ENCODE results near the gene ORC6. TPM values are rescaled to one million over a fixed set of nuclear protein-coding genes. Genes with fewer than 3 reads are reported as not detected.

ORC6 gene
- total RNA-seq, 1 donor from 2014 or later: 122 TPM

DNA sequence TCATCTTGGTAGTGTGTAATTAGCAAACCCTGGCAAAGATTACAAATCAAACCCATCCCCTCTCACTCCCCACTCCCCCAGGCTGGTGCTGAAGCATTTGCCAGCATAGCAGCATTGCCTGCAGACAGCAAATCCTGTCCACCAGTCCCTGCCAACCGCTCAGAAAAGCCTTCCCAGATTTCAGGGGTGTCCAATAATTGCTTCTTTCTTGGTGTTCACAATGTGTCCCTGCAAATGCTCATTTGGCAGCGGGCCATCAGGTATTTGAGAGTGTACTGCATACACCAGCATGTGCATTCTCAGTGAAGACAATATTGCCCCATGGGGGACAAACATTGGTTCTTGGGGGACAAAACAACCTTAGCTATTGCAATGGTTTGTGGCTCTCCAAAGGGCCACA is 28.2 kb downstream of the ORC6 start:
- DNase-seq (ENCODE audit: low spot score): no peak
- H3K9ac ChIP-seq: no peak overlapping the region
- no peak overlapping the region for H3K27ac ChIP-seq

GRCh38 chr16:46718214-46718613 is 28.8 kb downstream of the ORC6 start:
- H3K9ac ChIP-seq: no peak overlapping the region
- no peaks in the 10 kb centered on the region for H3K36me3 Mint-ChIP-seq
- no peak overlapping the region for H3K27ac ChIP-seq
- H3K4me1 Mint-ChIP-seq: no peaks in the 10 kb centered on the region
- H3K27ac Mint-ChIP-seq: no peak overlapping the region
- no peaks in the 10 kb centered on the region for H3K79me2 ChIP-seq (ENCODE audit: low read depth)
- no peaks in the 10 kb centered on the region for H3K36me3 ChIP-seq
- H2AFZ ChIP-seq (replicated peaks): no peak overlapping the region
- no peaks in the 10 kb centered on the region for H4K20me1 ChIP-seq (ENCODE audit: low read depth)
- no peak overlapping the region for H3K4me2 ChIP-seq
- H3K9me3 Mint-ChIP-seq: peaks cover 3% of the 10 kb centered on the region
- H3K4me3 ChIP-seq: no peak overlapping the region
- no peaks in the 10 kb centered on the region for H3K9me3 ChIP-seq (ENCODE audit: low read depth)
- H3K27me3 Mint-ChIP-seq (ENCODE audit: insufficient read depth, low read depth): peaks cover 2% of the 10 kb centered on the region
- H3K4me1 ChIP-seq: no peaks in the 10 kb centered on the region
- no peaks in the 10 kb centered on the region for H3K27me3 ChIP-seq
- TF ChIP-seq EZH2 (IDR thresholded peaks at IDR 0.05) (no peak), EZH2phosphoT487 (IDR thresholded peaks at IDR 0.05) (no peak), CTCF (IDR thresholded peaks at IDR 0.05) (no peak)
- DNase-seq (ENCODE audit: low spot score): no peak
- no peaks in the 10 kb centered on the region for H3F3A ChIP-seq (ENCODE audit: low read depth)
- H3K4me3 Mint-ChIP-seq: no peak overlapping the region

More for the DNA sequence above, 28.2 kb downstream of the ORC6 start:
- no peaks in the 10 kb centered on the region for H3K9me3 ChIP-seq (ENCODE audit: low read depth)
- no peaks in the 10 kb centered on the region for H4K20me1 ChIP-seq (ENCODE audit: low read depth)
- no peaks in the 10 kb centered on the region for H3K79me2 ChIP-seq (ENCODE audit: low read depth)
- H3K4me3 ChIP-seq: no peak overlapping the region
- no peak for TF ChIP-seq CTCF (IDR thresholded peaks at IDR 0.05)
- TF ChIP-seq EZH2phosphoT487 (IDR thresholded peaks at IDR 0.05): no peak
- no peak for TF ChIP-seq EZH2 (IDR thresholded peaks at IDR 0.05)
- no peaks in the 10 kb centered on the region for H3K4me1 Mint-ChIP-seq
- no peak overlapping the region for H3K4me3 Mint-ChIP-seq
- H3K27me3 ChIP-seq: no peaks in the 10 kb centered on the region
- peaks cover 2% of the 10 kb centered on the region for H3K27me3 Mint-ChIP-seq (ENCODE audit: insufficient read depth, low read depth)
- no peaks in the 10 kb centered on the region for H3F3A ChIP-seq (ENCODE audit: low read depth)
- H3K4me1 ChIP-seq: no peaks in the 10 kb centered on the region
- no peak overlapping the region for H2AFZ ChIP-seq (replicated peaks)
- H3K36me3 Mint-ChIP-seq: no peaks in the 10 kb centered on the region
- no peak overlapping the region for H3K4me2 ChIP-seq
- H3K9me3 Mint-ChIP-seq: no peaks in the 10 kb centered on the region
- no peaks in the 10 kb centered on the region for H3K36me3 ChIP-seq
- H3K27ac Mint-ChIP-seq: no peak overlapping the region

DNA sequence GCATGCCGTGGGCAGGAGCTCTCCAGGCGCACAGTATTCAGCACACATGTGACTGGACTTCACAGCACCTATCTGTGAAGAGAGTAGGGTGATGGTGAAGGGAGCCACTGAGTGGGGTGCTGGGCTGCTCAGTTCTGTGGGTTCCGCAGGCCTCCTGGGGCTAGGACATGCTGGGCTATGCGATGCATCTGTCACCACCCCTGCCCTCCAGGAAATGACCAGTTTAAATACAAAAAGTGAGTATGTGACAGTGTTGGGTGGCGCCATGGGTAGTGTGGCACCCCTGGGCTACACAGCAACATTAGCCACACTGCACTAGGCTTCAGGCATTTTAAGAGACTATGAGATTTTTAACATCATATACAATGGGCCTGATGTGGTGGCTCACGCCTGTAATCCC is 30.1 kb downstream of the ORC6 start:
- H3K4me1 Mint-ChIP-seq: no peaks in the 10 kb centered on the region
- no peak overlapping the region for H3K4me3 Mint-ChIP-seq
- Histone ChIP-seq H3K36me3 (no peaks in the 10 kb centered on the region), H3K4me1 (no peaks in the 10 kb centered on the region), H3K9me3 (ENCODE audit: low read depth) (no peaks in the 10 kb centered on the region), H3K4me2 (no peak overlapping the region), H3K4me3 (no peak overlapping the region), H3F3A (ENCODE audit: low read depth) (no peaks in the 10 kb centered on the region), H4K20me1 (ENCODE audit: low read depth) (no peaks in the 10 kb centered on the region), H2AFZ (replicated peaks) (no peak overlapping the region), H3K27me3 (no peaks in the 10 kb centered on the region), H3K27ac (no peak overlapping the region), H3K79me2 (ENCODE audit: low read depth) (no peaks in the 10 kb centered on the region), H3K9ac (no peak overlapping the region)
- no peaks in the 10 kb centered on the region for H3K36me3 Mint-ChIP-seq
- peaks cover 2% of the 10 kb centered on the region for H3K27me3 Mint-ChIP-seq (ENCODE audit: insufficient read depth, low read depth)
- no peak overlapping the region for H3K27ac Mint-ChIP-seq
- H3K9me3 Mint-ChIP-seq: peaks cover 3% of the 10 kb centered on the region
- TF ChIP-seq CTCF (IDR thresholded peaks at IDR 0.05) (no peak), EZH2phosphoT487 (IDR thresholded peaks at IDR 0.05) (no peak), EZH2 (IDR thresholded peaks at IDR 0.05) (no peak)
- no peak for DNase-seq (ENCODE audit: low spot score)

Data from neural progenitor cell (in vitro differentiated cells).